GM12878 (cell line): ENCODE measurements around the gene SEC22C. TPM values are rescaled to one million over a fixed set of nuclear protein-coding genes. Genes with fewer than 3 reads are reported as not detected.

Experiments
- ATAC-seq: fragments of 200-7000 bp; cut with Tn5 transposase; 3 replicates; pipeline ENCODE4 v1.9.1; 2020; ENCODE audit warnings: mild to moderate bottlenecking, moderate library complexity
- BruUV-seq: library from RNA; stranded (reverse); fragments of 400-500 nt; replicated peaks from 2 replicates; lab custom pipeline; 2021; lab: Mats Ljungman, UMichigan
- CTCF ChIA-PET: fragments of 300-600 bp; sonication (Branson Sonifier 250); formaldehyde crosslinking; extraction: SDS; loops from one replicate; lab custom pipeline; 2021; ENCODE audit warnings: inconsistent platforms; lab: Yijun Ruan, JAX
- POLR2A ChIA-PET: fragments of 350-600 bp; formaldehyde crosslinking; extraction: SDS; loops from one replicate; lab custom pipeline; 2021; ENCODE audit warnings: inconsistent platforms; lab: Charles Lee
- RAD21 ChIA-PET: fragments of 300-600 bp; sonication (Branson Sonifier 250); formaldehyde crosslinking; loops from one replicate; lab custom pipeline; 2023; ENCODE audit warnings: antibody characterized with exemption; ENCODE audit not compliant: unreplicated experiment; lab: Charles Lee
- SMC1A ChIA-PET: fragments of 300-600 bp; sonication (Branson Sonifier 250); formaldehyde crosslinking; loops from one replicate; lab custom pipeline; 2023; ENCODE audit not compliant: unreplicated experiment, uncharacterized antibody; lab: Charles Lee
- DNase-seq: peaks from one replicate; pipeline ENCODE4 v3.0.0-alpha.2; 2011; ENCODE audit warnings: low read depth, low spot score
- FAIRE-seq: peaks from 3 replicates; lab custom pipeline; 2011; peaks lifted over from hg19 to GRCh38; lab: Jason Lieb, UNC
- H2AFZ ChIP-seq: 2 replicates; pipeline ENCODE4 v1.6.0; 2011; ENCODE audit warnings: low read depth, low read length, control low read depth; ENCODE audit not compliant: control insufficient read depth
- H3K27ac ChIP-seq: 2 replicates; pipeline ENCODE4 v1.5.1; 2011; ENCODE audit warnings: control low read depth; ENCODE audit not compliant: control insufficient read depth, insufficient read depth
- H3K27me3 ChIP-seq, 2 experiments: replicated peaks in 1 of 2; 2 replicates each; pipeline versions ENCODE4 v1.6.0 to v1.6.1; 2011; ENCODE audit warnings: low read length in 1 of 2; ENCODE audit not compliant: control insufficient read depth in 2 of 2, insufficient read depth in 2 of 2
- H3K36me3 ChIP-seq, 2 experiments: 2 replicates each; pipeline ENCODE4 v1.5.1; 2011; ENCODE audit warnings: low read length in 1 of 2; ENCODE audit not compliant: control insufficient read depth in 2 of 2, insufficient read depth in 2 of 2
- H3K4me1 ChIP-seq: 2 replicates; pipeline ENCODE4 v1.6.1; 2011; ENCODE audit warnings: mild to moderate bottlenecking, low read length, moderate library complexity, mixed read lengths; ENCODE audit not compliant: control insufficient read depth, insufficient read depth
- H3K4me2 ChIP-seq: 2 replicates; pipeline ENCODE4 v1.6.0; 2011; ENCODE audit warnings: control low read depth; ENCODE audit not compliant: control insufficient read depth, insufficient read depth
- H3K4me3 ChIP-seq: fragments of 200-600 bp; sonication (generic); 2 replicates; pipeline ENCODE4 v1.5.1; 2016
- H3K79me2 ChIP-seq: 2 replicates; pipeline ENCODE4 v1.6.0; 2011; ENCODE audit warnings: low read length; ENCODE audit not compliant: control insufficient read depth, insufficient read depth
- H3K9ac ChIP-seq: 2 replicates; pipeline ENCODE4 v1.8.0; 2011; ENCODE audit warnings: low read length, control low read depth, mixed read lengths; ENCODE audit not compliant: control insufficient read depth, insufficient read depth
- H3K9me3 ChIP-seq: replicated peaks from 3 replicates; pipeline ENCODE4 v1.5.1; 2011; ENCODE audit warnings: mild to moderate bottlenecking, low read length; ENCODE audit not compliant: control insufficient read depth, insufficient read depth
- H4K20me1 ChIP-seq: 2 replicates; pipeline ENCODE4 v1.6.0; 2011; ENCODE audit not compliant: control insufficient read depth, insufficient read depth
- ASH2L ChIP-seq: fragments of 300-600, 200-600 bp; sonication (generic); IDR thresholded peaks from 2 replicates; pipeline ENCODE4 v1.6.1; 2017; ENCODE audit warnings: low read depth, mild to moderate bottlenecking, borderline replicate concordance
- WGBS: methylation state at CpG from one replicate; pipeline ENCODE4 v1.1.6; 2016; ENCODE audit warnings: low lambda C conversion rate; ENCODE audit not compliant: insufficient replicate concordance, insufficient coverage; ENCODE audit errors: missing lambda C conversion rate; 5-methylcytosine and 5-hydroxymethylcytosine counted together
- in situ Hi-C: fragments of 300-500 bp; cut with MboI; formaldehyde crosslinking; loops from 9 replicates; pipeline ENCODE4 v1.14.3; 2018; ENCODE audit warnings: mixed read lengths
- intact Hi-C: fragments of 100-400 bp; cut with micrococcal nuclease; formaldehyde crosslinking; loops from one replicate; pipeline ENCODE4 v1.14.2; 2022; ENCODE audit not compliant: unreplicated experiment
- polyA plus RNA-seq, 11 experiments: library from polyadenylated mRNA; depleted of rRNA in 4 of 11; unstranded in 6 of 11; stranded (reverse) in 5 of 11; fragments of >200 nt; fragmentation: Nextera tagmentation in 4 of 11; fragmentation: Illumina TruSeq in 1 of 11; extraction: Ambion mirVana in 4 of 11; extraction: Trizol in 1 of 11; gene quantifications; 1 replicate in 1 of 11; 2 replicates in 10 of 11; pipeline versions ENCODE4 v1.2.1 to v1.2.3, GENCODE V29; 2011 to 2016; ENCODE audit warnings: inconsistent platforms in 2 of 11, missing spikeins in 2 of 11, low read depth in 1 of 11
- total RNA-seq, 4 experiments: library from RNA; depleted of rRNA in 3 of 4; stranded (reverse); fragments of >200 nt in 3 of 4; fragmentation: Illumina TruSeq in 1 of 4; extraction: Trizol in 1 of 4; gene quantifications; 2 replicates each; pipeline versions ENCODE4 v1.2.1 to v1.2.3, GENCODE V29; 2013 to 2021
- TF ChIP-seq, protein P1 (sequence below), 3 experiments: IDR thresholded peaks in 2 of 3; conservative IDR thresholded peaks in 1 of 3; 2 replicates each; pipeline ENCODE4 v1.5.1; 2011; ENCODE audit warnings: low read depth in 3 of 3, low read length in 3 of 3, mild to moderate bottlenecking in 3 of 3, control low read depth in 2 of 3, moderate library complexity in 2 of 3, inconsistent platforms in 1 of 3, mixed read lengths in 1 of 3; ENCODE audit not compliant: control insufficient read depth in 2 of 3, insufficient read depth in 1 of 3; ENCODE audit errors: extremely low read depth in 1 of 3

SEC22C gene
- total and polyA plus RNA-seq, 10 of the 15 experiments (the other 5 are each of a cell fraction or from before 2014, with no cell fraction given), result 15.6 to 47.0 (median 39.1) TPM

DNA sequence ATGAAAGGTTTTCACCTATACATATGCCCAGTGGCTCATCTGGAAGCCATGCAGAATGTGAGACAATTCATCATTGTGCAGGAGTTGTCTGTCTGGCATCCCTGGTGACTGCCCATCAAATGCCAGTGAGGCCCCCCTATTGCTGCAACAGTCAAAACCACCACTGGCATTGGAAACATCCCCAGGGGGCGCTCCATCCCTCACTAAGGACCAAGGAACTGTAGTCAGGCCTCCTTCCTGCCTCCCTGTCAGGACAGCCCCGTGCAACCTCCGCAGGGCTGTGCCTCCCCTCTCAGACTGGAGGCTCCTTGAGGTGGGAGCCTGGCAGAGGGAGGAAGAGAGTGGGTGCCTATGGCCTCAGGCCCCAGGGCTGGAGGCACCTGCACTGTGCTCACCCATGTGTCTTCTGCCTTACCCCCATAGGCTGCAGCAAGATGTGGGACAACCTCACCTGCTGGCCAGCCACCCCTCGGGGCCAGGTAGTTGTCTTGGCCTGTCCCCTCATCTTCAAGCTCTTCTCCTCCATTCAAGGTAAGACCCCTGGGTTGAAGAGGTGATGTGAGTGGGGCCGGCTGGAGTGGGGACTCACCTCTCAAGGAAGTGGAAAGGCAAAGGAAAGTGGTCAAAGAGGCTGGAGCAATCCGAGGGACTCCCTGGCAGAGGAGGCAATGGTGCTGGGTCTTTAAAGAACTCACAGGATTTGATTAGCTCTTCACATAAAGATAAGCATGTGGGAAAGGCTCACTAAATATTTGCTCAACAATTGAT, 62.8 kb downstream of the SEC22C start:
- ATAC-seq, result peak; percentile 54
- no TSS peak for BruUV-seq

More for the DNA sequence above, 62.8 kb downstream of the SEC22C start:
- no peak overlapping the region for H3K4me3 ChIP-seq
- H4K20me1 ChIP-seq, result no peaks in the 10 kb centered on the region
- 41% methylated on average over 6 of the region's 6 CpGs for WGBS
- intact Hi-C loops, result no loop called here
- FAIRE-seq, result no peak
- no peak overlapping the region for H3K4me2 ChIP-seq
- no peak for TF ChIP-seq ASH2L
- TF ChIP-seq, protein P1, sequence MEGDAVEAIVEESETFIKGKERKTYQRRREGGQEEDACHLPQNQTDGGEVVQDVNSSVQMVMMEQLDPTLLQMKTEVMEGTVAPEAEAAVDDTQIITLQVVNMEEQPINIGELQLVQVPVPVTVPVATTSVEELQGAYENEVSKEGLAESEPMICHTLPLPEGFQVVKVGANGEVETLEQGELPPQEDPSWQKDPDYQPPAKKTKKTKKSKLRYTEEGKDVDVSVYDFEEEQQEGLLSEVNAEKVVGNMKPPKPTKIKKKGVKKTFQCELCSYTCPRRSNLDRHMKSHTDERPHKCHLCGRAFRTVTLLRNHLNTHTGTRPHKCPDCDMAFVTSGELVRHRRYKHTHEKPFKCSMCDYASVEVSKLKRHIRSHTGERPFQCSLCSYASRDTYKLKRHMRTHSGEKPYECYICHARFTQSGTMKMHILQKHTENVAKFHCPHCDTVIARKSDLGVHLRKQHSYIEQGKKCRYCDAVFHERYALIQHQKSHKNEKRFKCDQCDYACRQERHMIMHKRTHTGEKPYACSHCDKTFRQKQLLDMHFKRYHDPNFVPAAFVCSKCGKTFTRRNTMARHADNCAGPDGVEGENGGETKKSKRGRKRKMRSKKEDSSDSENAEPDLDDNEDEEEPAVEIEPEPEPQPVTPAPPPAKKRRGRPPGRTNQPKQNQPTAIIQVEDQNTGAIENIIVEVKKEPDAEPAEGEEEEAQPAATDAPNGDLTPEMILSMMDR (IDR thresholded peaks at IDR 0.05 in 2 of 3, conservative IDR thresholded peaks at IDR 0.05 in 1 of 3; ENCODE audit: control insufficient read depth in 2 of 3, extremely low read depth in 1 of 3, insufficient read depth in 1 of 3, low read depth in 3 of 3, low read length in 3 of 3), result peak; percentile 20 to 25 (median 22); a peak in 4 of 6 replicates
- CTCF ChIA-PET, result interaction anchor here (1.0 kb wide), 1 partner anchor 34 kb away, joined by 3 read pairs; no protein-coding TSS in a partner anchor
- no peaks in the 10 kb centered on the region for H3K4me1 ChIP-seq
- no peak overlapping the region for H2AFZ ChIP-seq
- POLR2A ChIA-PET, result no interaction called here
- RAD21 ChIA-PET, result no interaction called here
- in situ Hi-C loops, result no loop called here
- no peak overlapping the region for H3K27ac ChIP-seq
- H3K79me2 ChIP-seq, result no peaks in the 10 kb centered on the region
- no peaks in the 10 kb centered on the region for H3K27me3 ChIP-seq
- no peak overlapping the region for H3K9ac ChIP-seq
- no peaks in the 10 kb centered on the region for H3K36me3 ChIP-seq
- no peak for DNase-seq
- H3K9me3 ChIP-seq, result no peaks in the 10 kb centered on the region
- SMC1A ChIA-PET, result no interaction called here
